Ishikawa (cell line): ENCODE data around the gene RPEL1.
A peak's percentile ranks its signal among the peaks of the same experiment; 100 is the strongest.
"Not testable (repeated sequence)": the region's sequence is repeated elsewhere in the genome, so short reads cannot be mapped to it uniquely, and the experiment has no call there.

ENCODE experiments used
- CEBPB ChIP-seq: IDR thresholded peaks from 2 replicates; pipeline ENCODE4 v1.6.1; 2012
- CREB1 ChIP-seq: IDR thresholded peaks from 2 replicates; pipeline ENCODE4 v1.6.1; 2012; ENCODE audit warnings: low read depth
- EGR1 ChIP-seq: IDR thresholded peaks from 2 replicates; pipeline ENCODE4 v1.6.1; 2012
- EP300 ChIP-seq: IDR thresholded peaks from 2 replicates; pipeline ENCODE4 v1.6.1; 2012; ENCODE audit warnings: borderline replicate concordance
- FOXM1 ChIP-seq: IDR thresholded peaks from 2 replicates; pipeline ENCODE4 v1.6.1; 2012; ENCODE audit warnings: low read depth, borderline replicate concordance
- MAX ChIP-seq: IDR thresholded peaks from 2 replicates; pipeline ENCODE4 v1.6.1; 2012
- NFIC ChIP-seq: IDR thresholded peaks from 2 replicates; pipeline ENCODE4 v1.6.1; 2012
- RAD21 ChIP-seq: IDR thresholded peaks from 2 replicates; pipeline ENCODE4 v1.6.1; 2012; ENCODE audit warnings: low read depth
- TAF1 ChIP-seq: IDR thresholded peaks from 2 replicates; pipeline ENCODE4 v1.6.1; 2012; ENCODE audit warnings: low read depth, mild to moderate bottlenecking
- TCF12 ChIP-seq: IDR thresholded peaks from 2 replicates; pipeline ENCODE4 v1.6.1; 2012; ENCODE audit warnings: low read depth
- TEAD4 ChIP-seq: IDR thresholded peaks from 2 replicates; pipeline ENCODE4 v1.6.1; 2012
- USF1 ChIP-seq: IDR thresholded peaks from 2 replicates; pipeline ENCODE4 v1.6.1; 2012
- YY1 ChIP-seq: IDR thresholded peaks from 2 replicates; pipeline ENCODE4 v1.6.1; 2012; ENCODE audit warnings: low read depth
- ZBTB7A ChIP-seq: IDR thresholded peaks from 2 replicates; pipeline ENCODE4 v1.6.1; 2012; ENCODE audit warnings: low read depth
- TF ChIP-seq, protein P1 (sequence below): IDR thresholded peaks from 2 replicates; pipeline ENCODE4 v1.6.1; 2012; ENCODE audit warnings: low read depth, mild to moderate bottlenecking

The RPEL1 gene

DNA sequence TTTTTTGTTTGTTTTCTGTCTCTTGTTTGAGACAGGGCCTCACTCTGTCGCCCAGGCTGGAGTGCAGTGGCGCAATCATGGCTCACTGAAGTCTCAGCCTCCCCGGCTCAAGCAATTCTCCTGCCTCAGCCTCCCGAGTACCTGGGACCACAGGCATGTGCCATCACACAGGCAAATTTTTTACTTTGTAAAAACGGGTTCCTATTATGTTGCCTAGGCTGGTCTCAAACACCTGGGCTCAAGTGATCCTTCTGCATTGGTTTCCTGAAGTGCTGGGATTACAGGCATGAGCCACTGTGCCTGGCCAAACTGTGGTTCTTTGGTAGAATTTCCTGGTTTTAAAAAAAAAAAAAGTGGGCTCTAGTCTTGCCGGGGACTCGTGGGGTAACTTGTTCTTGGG is at the start of gene RPEL1:
TSS of gene RPEL1 (plus strand) at position 301 of the 400 bp plus-strand sequence. CDS start 110 bp downstream, outside the sequence.
- not testable (repeated sequence) for TF ChIP-seq YY1, CREB1, EP300

DNA sequence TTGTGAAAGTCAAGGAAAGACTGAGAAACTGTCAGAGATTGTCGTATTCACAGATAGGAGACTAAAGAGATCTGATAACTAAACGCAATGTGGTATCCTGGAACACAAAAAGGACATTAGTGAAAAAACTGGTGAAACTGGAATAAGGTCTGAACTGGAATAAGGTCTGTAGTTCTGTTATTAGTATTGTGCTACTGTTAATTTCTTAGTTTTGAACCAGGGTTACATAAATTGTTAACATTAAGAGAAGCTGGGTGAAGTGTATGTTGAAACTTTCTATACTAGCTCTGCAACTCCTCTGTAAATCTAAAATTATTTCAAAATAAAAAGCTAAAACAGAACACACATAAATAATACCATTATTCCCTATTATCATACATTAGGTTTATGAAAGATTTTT is 49.2 kb upstream of the RPEL1 start:
- TF ChIP-seq TEAD4 (no peak), ZBTB7A (no peak), CEBPB (no peak), TCF12 (no peak), EP300 (no peak), TAF1 (no peak)

GRCh38 chr10:103197174-103197573 is 48.5 kb upstream of the RPEL1 start:
- TF ChIP-seq TAF1 (no peak), USF1 (peak; percentile 65), RAD21 (no peak), ZBTB7A (no peak), EGR1 (no peak)

- no peak for TF ChIP-seq CREB1
- TF ChIP-seq FOXM1: no peak
- TF ChIP-seq ZBTB7A: no peak
- TF ChIP-seq TEAD4: no peak
- no peak for TF ChIP-seq MAX
- no peak for TF ChIP-seq EP300
- TF ChIP-seq NFIC: no peak
- TF ChIP-seq EGR1: no peak
- TF ChIP-seq YY1: no peak
Observed at GRCh38 chr10:103197903-103198302, 47.8 kb upstream of the RPEL1 start.

DNA sequence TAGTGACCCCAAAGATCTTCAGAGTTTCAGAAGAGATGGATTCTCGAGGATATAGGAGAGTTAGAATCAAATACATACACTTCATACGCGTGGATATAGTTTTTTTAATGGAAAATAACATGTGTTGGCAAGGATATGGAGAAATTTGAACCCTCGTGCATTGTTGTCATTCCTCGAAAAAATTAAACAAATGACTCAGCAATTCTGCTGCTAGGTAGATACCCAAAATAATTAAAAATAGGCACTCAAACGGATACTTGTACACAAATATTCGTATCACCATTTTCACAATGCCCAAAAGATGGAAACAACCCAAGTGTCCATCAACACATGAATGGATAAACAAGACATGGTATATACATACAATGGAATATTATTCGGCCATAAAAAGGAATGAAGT is 47.0 kb upstream of the RPEL1 start:
- no peak for TF ChIP-seq NFIC
- TF ChIP-seq MAX: no peak

DNA sequence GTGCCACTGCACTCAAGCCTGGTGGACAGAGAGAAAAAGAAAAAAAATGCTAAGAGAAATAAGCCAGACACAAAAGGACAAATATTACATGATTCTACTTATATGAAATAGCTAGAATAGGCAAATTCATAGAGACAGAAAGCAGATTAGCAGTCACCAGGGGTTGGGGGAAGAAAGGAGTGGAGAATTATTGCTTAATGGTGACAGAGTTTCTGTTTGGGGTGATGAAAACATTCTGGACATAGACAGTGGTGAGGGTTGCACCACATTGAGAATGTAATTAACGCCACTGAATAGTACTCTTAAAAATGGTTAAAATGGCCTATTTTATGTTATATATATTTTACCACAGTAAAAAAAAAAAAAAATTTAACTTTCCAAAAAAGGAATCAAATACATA is 46.2 kb upstream of the RPEL1 start:
- TF ChIP-seq CEBPB (no peak), TAF1 (no peak), MAX (no peak), EP300 (no peak), USF1 (no peak), CREB1 (no peak), ZBTB7A (no peak), TEAD4 (no peak)

GRCh38 chr10:103202319-103202718 is 43.4 kb upstream of the RPEL1 start:
- TF ChIP-seq CREB1: no peak
- TF ChIP-seq TEAD4: no peak
- TF ChIP-seq FOXM1: no peak
- no peak for TF ChIP-seq MAX
- TF ChIP-seq TAF1: no peak
- TF ChIP-seq CEBPB: no peak
- no peak for TF ChIP-seq ZBTB7A
- no peak for TF ChIP-seq TCF12

- TF ChIP-seq NFIC (no peak), CEBPB (no peak), TEAD4 (no peak), USF1 (no peak), YY1 (no peak)
Observed at GRCh38 chr10:103203466-103203865, 42.2 kb upstream of the RPEL1 start.

GRCh38 chr10:103204353-103205255 is 41.1 kb upstream of the RPEL1 start:
- TF ChIP-seq ZBTB7A (no peak), MAX (no peak), USF1 (no peak), NFIC (no peak), YY1 (no peak), TCF12 (no peak), EGR1 (no peak), CREB1 (no peak), FOXM1 (no peak), CEBPB (no peak), TAF1 (no peak), TEAD4 (no peak), RAD21 (no peak), EP300 (no peak)
- TF ChIP-seq, protein P1, sequence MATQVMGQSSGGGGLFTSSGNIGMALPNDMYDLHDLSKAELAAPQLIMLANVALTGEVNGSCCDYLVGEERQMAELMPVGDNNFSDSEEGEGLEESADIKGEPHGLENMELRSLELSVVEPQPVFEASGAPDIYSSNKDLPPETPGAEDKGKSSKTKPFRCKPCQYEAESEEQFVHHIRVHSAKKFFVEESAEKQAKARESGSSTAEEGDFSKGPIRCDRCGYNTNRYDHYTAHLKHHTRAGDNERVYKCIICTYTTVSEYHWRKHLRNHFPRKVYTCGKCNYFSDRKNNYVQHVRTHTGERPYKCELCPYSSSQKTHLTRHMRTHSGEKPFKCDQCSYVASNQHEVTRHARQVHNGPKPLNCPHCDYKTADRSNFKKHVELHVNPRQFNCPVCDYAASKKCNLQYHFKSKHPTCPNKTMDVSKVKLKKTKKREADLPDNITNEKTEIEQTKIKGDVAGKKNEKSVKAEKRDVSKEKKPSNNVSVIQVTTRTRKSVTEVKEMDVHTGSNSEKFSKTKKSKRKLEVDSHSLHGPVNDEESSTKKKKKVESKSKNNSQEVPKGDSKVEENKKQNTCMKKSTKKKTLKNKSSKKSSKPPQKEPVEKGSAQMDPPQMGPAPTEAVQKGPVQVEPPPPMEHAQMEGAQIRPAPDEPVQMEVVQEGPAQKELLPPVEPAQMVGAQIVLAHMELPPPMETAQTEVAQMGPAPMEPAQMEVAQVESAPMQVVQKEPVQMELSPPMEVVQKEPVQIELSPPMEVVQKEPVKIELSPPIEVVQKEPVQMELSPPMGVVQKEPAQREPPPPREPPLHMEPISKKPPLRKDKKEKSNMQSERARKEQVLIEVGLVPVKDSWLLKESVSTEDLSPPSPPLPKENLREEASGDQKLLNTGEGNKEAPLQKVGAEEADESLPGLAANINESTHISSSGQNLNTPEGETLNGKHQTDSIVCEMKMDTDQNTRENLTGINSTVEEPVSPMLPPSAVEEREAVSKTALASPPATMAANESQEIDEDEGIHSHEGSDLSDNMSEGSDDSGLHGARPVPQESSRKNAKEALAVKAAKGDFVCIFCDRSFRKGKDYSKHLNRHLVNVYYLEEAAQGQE: no peak
